Stomach (tissue), 4 donors: Measurements from ENCODE around the gene ABCC1.
"Not testable (repeated sequence)": the region's sequence is repeated elsewhere in the genome, so short reads cannot be mapped to it uniquely, and the experiment has no call there.

Source experiments
- CTCF ChIP-seq, 7 experiments: fragments of 450-650 bp in 4 of 7; fragments of 200-600 bp in 3 of 7; sonication (generic) in 3 of 7; IDR thresholded peaks; one replicate each; pipeline ENCODE4 v1.5.1; 2016 to 2019; ENCODE audit warnings: antibody characterized with exemption in 7 of 7, control low read depth in 2 of 7, mild to moderate bottlenecking in 1 of 7
- POLR2A ChIP-seq, 4 donors: fragments of 450-650 bp; IDR thresholded peaks; one replicate each; pipeline ENCODE4 v1.6.1; 2016; ENCODE audit warnings: antibody characterized with exemption in 4 of 4, control low read depth in 2 of 4, mild to moderate bottlenecking in 1 of 4, moderate library complexity in 1 of 4

GRCh38 chr16:16190966-16191365 is 241.6 kb downstream of the ABCC1 start:
- TF ChIP-seq CTCF, POLR2A (IDR thresholded peaks at IDR 0.05): not testable (repeated sequence)
